Naive thymus-derived CD4-positive, alpha-beta T cell (primary cell): ENCODE data around the gene ADARB1. TPM values are rescaled to one million over a fixed set of nuclear protein-coding genes. Genes with fewer than 3 reads are reported as not detected.

Source experiments
- ATAC-seq: fragments of 150-1000 bp; cut with Tn5 transposase; 2 replicates; pipeline ENCODE4 v1.10.0; 2021; ENCODE audit warnings: mild to moderate bottlenecking, moderate library complexity
- CTCF ChIA-PET: fragments of 350-600 bp; sonication (Branson Sonifier 250); formaldehyde crosslinking; loops from one replicate; lab custom pipeline; 2021; ENCODE audit warnings: antibody characterized with exemption; lab: Charles Lee
- POLR2A ChIA-PET: fragments of 350-600 bp; sonication (Branson Sonifier 250); formaldehyde crosslinking; loops from one replicate; lab custom pipeline; 2021; ENCODE audit warnings: antibody characterized with exemption, inconsistent platforms; lab: Charles Lee
- DNase-seq, 9 donors: peaks; one replicate each; pipeline versions ENCODE4 v3.0.0 to v3.0.0-alpha.2; 2020 to 2022; ENCODE audit warnings: mixed read lengths in 1 of 9
- H3K27ac ChIP-seq: one replicate; pipeline ENCODE4 v1.7.0; 2013; ENCODE audit warnings: mild to moderate bottlenecking, low read depth, low read length, moderate library complexity
- H3K27me3 ChIP-seq, 2 donors: one replicate each; pipeline ENCODE4 v1.7.0; 2013; ENCODE audit warnings: low read length in 2 of 2, mild to moderate bottlenecking in 2 of 2, moderate library complexity in 2 of 2; ENCODE audit not compliant: control insufficient read depth in 2 of 2, insufficient read depth in 2 of 2
- H3K36me3 ChIP-seq, 3 experiments: 1 replicate in 2 of 3; 2 replicates in 1 of 3; pipeline ENCODE4 v1.7.0; 2013; ENCODE audit warnings: low read length in 3 of 3, mild to moderate bottlenecking in 3 of 3, moderate library complexity in 1 of 3; ENCODE audit not compliant: insufficient read depth in 3 of 3, control insufficient read depth in 2 of 3
- H3K4me1 ChIP-seq, 2 donors: one replicate each; pipeline ENCODE4 v1.7.0; 2013; ENCODE audit warnings: low read length in 2 of 2, mild to moderate bottlenecking in 2 of 2, moderate library complexity in 1 of 2; ENCODE audit not compliant: control insufficient read depth in 2 of 2, insufficient read depth in 2 of 2
- H3K4me3 ChIP-seq: 2 replicates; pipeline ENCODE4 v1.7.0; 2013; ENCODE audit warnings: mild to moderate bottlenecking, low read length
- H3K9me3 ChIP-seq, 3 experiments: 1 replicate in 2 of 3; 2 replicates in 1 of 3; pipeline ENCODE4 v1.7.0; 2013; ENCODE audit warnings: low read length in 3 of 3; ENCODE audit not compliant: control insufficient read depth in 2 of 3
- H3K27ac Mint-ChIP-seq, 9 donors: one replicate each; pipeline ENCODE4 v1.8.0; 2020 to 2022; ENCODE audit warnings: mixed read lengths in 9 of 9, mild to moderate bottlenecking in 8 of 9, moderate library complexity in 5 of 9, inconsistent platforms in 2 of 9
- H3K27me3 Mint-ChIP-seq, 5 donors: one replicate each; pipeline ENCODE4 v1.8.0; 2021 to 2022; ENCODE audit warnings: mixed read lengths in 5 of 5, mild to moderate bottlenecking in 1 of 5
- H3K36me3 Mint-ChIP-seq, 5 donors: one replicate each; pipeline ENCODE4 v1.8.0; 2020 to 2022; ENCODE audit warnings: mixed read lengths in 5 of 5, mild to moderate bottlenecking in 3 of 5, inconsistent platforms in 1 of 5
- H3K4me1 Mint-ChIP-seq, 7 donors: one replicate each; pipeline ENCODE4 v1.8.0; 2020 to 2022; ENCODE audit warnings: mixed read lengths in 7 of 7, mild to moderate bottlenecking in 3 of 7, inconsistent platforms in 1 of 7
- H3K4me3 Mint-ChIP-seq, 10 donors: one replicate each; pipeline ENCODE4 v1.8.0; 2020 to 2022; ENCODE audit warnings: mild to moderate bottlenecking in 10 of 10, mixed read lengths in 10 of 10, moderate library complexity in 6 of 10, inconsistent platforms in 2 of 10
- H3K9me3 Mint-ChIP-seq, 11 donors: one replicate each; pipeline ENCODE4 v1.8.0; 2020 to 2022; ENCODE audit warnings: mixed read lengths in 11 of 11, mild to moderate bottlenecking in 4 of 11, inconsistent platforms in 1 of 11, moderate library complexity in 1 of 11
- intact Hi-C, 2 donors: fragments of 100-400 bp; cut with micrococcal nuclease; formaldehyde crosslinking; loops; one replicate each; pipeline ENCODE4 v1.15.1; 2023
- polyA plus RNA-seq, 2 donors: library from polyadenylated mRNA; unstranded; fragments of 300-500 nt; fragmentation: Illumina TruSeq; gene quantifications; one replicate each; pipeline ENCODE4 v1.2.3, GENCODE V29; 2021
- total RNA-seq, 6 experiments: library from RNA in 5 of 6; stranded (reverse) in 5 of 6; gene quantifications; 1 replicate in 5 of 6; 2 replicates in 1 of 6; pipeline ENCODE4 v1.2.3 and lab custom pipeline; 2021 to 2026

The ADARB1 gene
- total and polyA plus RNA-seq, 7 experiments from 2014 or later, result 6.2 to 52.2 (median 38.4) TPM

- Histone ChIP-seq H3K27ac (no peak overlapping the region), H3K4me1 (no peaks in the 10 kb centered on the region), H3K36me3 (no peaks in the 10 kb centered on the region), H3K4me3 (no peak overlapping the region), H3K9me3 (peaks cover 0 to 6% (median 0%) of the 10 kb centered on the region in 3 experiments), H3K27me3 (no peaks in the 10 kb centered on the region)
- Mint-ChIP-seq H3K9me3 (peaks cover 0 to 32% (median 15%) of the 10 kb centered on the region in 11 donors), H3K4me1 (peaks cover 0 to 7% (median 0%) of the 10 kb centered on the region in 7 donors), H3K27me3 (peaks cover 7 to 37% (median 23%) of the 10 kb centered on the region in 5 donors), H3K27ac (no peak overlapping the region), H3K36me3 (peaks cover 0 to 7% (median 3%) of the 10 kb centered on the region in 5 donors), H3K4me3 (no peak overlapping the region)
- no peak for ATAC-seq
- POLR2A ChIA-PET, result no interaction called here
- CTCF ChIA-PET, result no interaction called here
- intact Hi-C loops, result no loop called here
- no peak for DNase-seq
Observed at GRCh38 chr21:45043541-45044020, 30.8 kb upstream of the ADARB1 start.

- peaks cover 0 to 6% (median 0%) of the 10 kb centered on the region in 3 experiments for H3K9me3 ChIP-seq
- intact Hi-C loops, result no loop called here
- Mint-ChIP-seq H3K27me3 (peaks cover 7 to 44% (median 24%) of the 10 kb centered on the region in 5 donors), H3K4me1 (peaks cover 0 to 7% (median 0%) of the 10 kb centered on the region in 7 donors), H3K9me3 (peaks cover 0 to 32% (median 15%) of the 10 kb centered on the region in 11 donors), H3K27ac (no peak overlapping the region), H3K4me3 (no peak overlapping the region), H3K36me3 (peaks cover 0 to 7% (median 3%) of the 10 kb centered on the region in 5 donors)
- H3K4me3 ChIP-seq, result no peak overlapping the region
- ChIA-PET CTCF (no interaction called here), POLR2A (no interaction called here)
- DNase-seq (no peak), ATAC-seq (no peak)
- H3K27me3 ChIP-seq, result no peaks in the 10 kb centered on the region
- H3K4me1 ChIP-seq, result no peaks in the 10 kb centered on the region
- H3K36me3 ChIP-seq, result no peaks in the 10 kb centered on the region
- H3K27ac ChIP-seq, result no peak overlapping the region
Observed at GRCh38 chr21:45045481-45045880, 28.9 kb upstream of the ADARB1 start.

GRCh38 chr21:45047257-45047656, 27.1 kb upstream of the ADARB1 start:
- H3K4me3 Mint-ChIP-seq, result no peak overlapping the region
- ATAC-seq (no peak), DNase-seq (no peak)
- H3K27ac Mint-ChIP-seq, result no peak overlapping the region
- Histone ChIP-seq H3K4me3 (no peak overlapping the region), H3K36me3 (no peaks in the 10 kb centered on the region), H3K27ac (no peak overlapping the region), H3K27me3 (no peaks in the 10 kb centered on the region), H3K9me3 (peaks cover 0 to 6% (median 0%) of the 10 kb centered on the region in 3 experiments), H3K4me1 (no peaks in the 10 kb centered on the region)
- intact Hi-C loops, result no loop called here
- H3K4me1 Mint-ChIP-seq, result peaks cover 0 to 2% (median 0%) of the 10 kb centered on the region in 7 donors
- ChIA-PET POLR2A (no interaction called here), CTCF (no interaction called here)
- H3K27me3 Mint-ChIP-seq, result peaks cover 7 to 47% (median 18%) of the 10 kb centered on the region in 5 donors
- peaks cover 0 to 32% (median 15%) of the 10 kb centered on the region in 11 donors for H3K9me3 Mint-ChIP-seq
- peaks cover 0 to 7% (median 3%) of the 10 kb centered on the region in 5 donors for H3K36me3 Mint-ChIP-seq

- H3K9me3 Mint-ChIP-seq, result peaks cover 0 to 32% (median 15%) of the 10 kb centered on the region in 11 donors
- Histone ChIP-seq H3K27ac (no peak overlapping the region), H3K36me3 (no peaks in the 10 kb centered on the region), H3K4me3 (no peak overlapping the region), H3K9me3 (peaks cover 0 to 6% (median 0%) of the 10 kb centered on the region in 3 experiments), H3K4me1 (no peaks in the 10 kb centered on the region), H3K27me3 (no peaks in the 10 kb centered on the region)
- intact Hi-C loops, result no loop called here
- no peak overlapping the region for H3K27ac Mint-ChIP-seq
- no peak for DNase-seq
- ChIA-PET CTCF (interaction anchor here (1.0 kb wide), 1 partner anchor 588 kb away, joined by 3 read pairs; no protein-coding TSS in a partner anchor), POLR2A (no interaction called here)
- peaks cover 0 to 7% (median 3%) of the 10 kb centered on the region in 5 donors for H3K36me3 Mint-ChIP-seq
- H3K4me1 Mint-ChIP-seq, result no peaks in the 10 kb centered on the region
- no peak for ATAC-seq
- H3K4me3 Mint-ChIP-seq, result no peak overlapping the region
- H3K27me3 Mint-ChIP-seq, result peaks cover 7 to 51% (median 18%) of the 10 kb centered on the region in 5 donors
Observed at GRCh38 chr21:45048026-45048698, 26.2 kb upstream of the ADARB1 start.

GRCh38 chr21:45048968-45049367, 25.4 kb upstream of the ADARB1 start:
- DNase-seq (no peak), ATAC-seq (no peak)
- POLR2A ChIA-PET, result no interaction called here
- Histone ChIP-seq H3K4me3 (no peak overlapping the region), H3K27me3 (no peaks in the 10 kb centered on the region), H3K9me3 (peaks cover 0 to 6% (median 0%) of the 10 kb centered on the region in 3 experiments), H3K27ac (no peak overlapping the region), H3K4me1 (no peaks in the 10 kb centered on the region), H3K36me3 (no peaks in the 10 kb centered on the region)
- peaks cover 0 to 7% (median 3%) of the 10 kb centered on the region in 5 donors for H3K36me3 Mint-ChIP-seq
- CTCF ChIA-PET, result interaction anchor here (1.0 kb wide), 1 partner anchor 589 kb away, joined by 3 read pairs; no protein-coding TSS in a partner anchor
- peaks cover 0 to 32% (median 15%) of the 10 kb centered on the region in 11 donors for H3K9me3 Mint-ChIP-seq
- H3K27ac Mint-ChIP-seq, result peak overlapping the region in 1 of 9 donors; percentile 70
- peaks cover 7 to 53% (median 18%) of the 10 kb centered on the region in 5 donors for H3K27me3 Mint-ChIP-seq
- no peak overlapping the region for H3K4me3 Mint-ChIP-seq
- intact Hi-C loops, result no loop called here
- H3K4me1 Mint-ChIP-seq, result no peaks in the 10 kb centered on the region

GRCh38 chr21:45049714-45050344, 24.6 kb upstream of the ADARB1 start:
- POLR2A ChIA-PET, result no interaction called here
- DNase-seq (no peak), ATAC-seq (no peak)
- Mint-ChIP-seq H3K36me3 (peaks cover 0 to 7% (median 3%) of the 10 kb centered on the region in 5 donors), H3K9me3 (peaks cover 0 to 26% (median 13%) of the 10 kb centered on the region in 11 donors), H3K4me1 (peaks cover 0 to 3% (median 0%) of the 10 kb centered on the region in 7 donors), H3K4me3 (no peak overlapping the region), H3K27me3 (peaks cover 14 to 46% (median 16%) of the 10 kb centered on the region in 5 donors), H3K27ac (no peak overlapping the region)
- Histone ChIP-seq H3K4me1 (no peaks in the 10 kb centered on the region), H3K27me3 (no peaks in the 10 kb centered on the region), H3K36me3 (no peaks in the 10 kb centered on the region), H3K9me3 (peaks cover 0 to 6% (median 0%) of the 10 kb centered on the region in 3 experiments), H3K4me3 (no peak overlapping the region), H3K27ac (no peak overlapping the region)
- CTCF ChIA-PET, result no interaction called here
- intact Hi-C loops, result no loop called here
